ENCODE measurements around the gene NUDCD2.
"Not testable (repeated sequence)": the region's sequence is repeated elsewhere in the genome, so short reads cannot be mapped to it uniquely, and the experiment has no call there.

Gene NUDCD2

DNA sequence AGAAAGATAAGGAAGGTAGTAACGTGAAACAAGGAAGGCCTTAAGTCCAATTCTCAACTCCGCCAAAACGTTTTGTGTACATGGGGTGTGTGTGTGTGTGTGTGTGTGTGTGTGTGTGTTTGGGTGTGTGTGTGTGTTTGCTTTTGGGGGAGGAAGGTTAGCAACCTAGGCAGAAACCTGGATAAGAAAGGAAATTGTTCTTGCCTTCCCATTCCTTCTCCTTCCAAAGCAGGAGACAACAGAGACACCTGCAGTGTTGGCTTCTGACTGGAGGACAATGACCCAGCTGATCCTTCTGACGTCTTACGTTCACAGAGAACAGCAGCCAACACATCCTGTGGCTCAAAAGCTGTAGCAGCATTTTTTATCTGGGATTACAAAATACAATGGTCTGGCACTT is 26.6 kb downstream of the NUDCD2 start:
- DNase-seq, result no peak

DNA sequence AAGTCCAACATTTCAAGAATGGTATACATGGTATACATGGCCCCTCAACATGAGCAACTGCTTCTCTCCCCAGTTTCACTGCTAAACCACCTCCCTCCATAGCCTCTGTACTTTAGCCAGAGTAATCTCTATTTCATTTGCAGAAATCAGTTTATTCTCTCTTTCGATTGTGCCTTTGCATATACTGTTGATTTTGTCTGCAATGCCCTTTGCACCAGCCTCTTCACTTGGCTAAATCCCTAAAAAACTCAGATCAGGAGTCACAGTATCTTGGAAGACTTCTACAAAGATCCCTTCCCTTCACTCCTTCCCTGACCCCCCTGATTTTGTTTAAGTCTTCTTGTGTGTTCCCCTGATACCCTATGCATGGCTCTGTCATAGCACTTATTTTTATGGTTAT is 27.4 kb downstream of the NUDCD2 start:
- DNase-seq, result no peak

DNA sequence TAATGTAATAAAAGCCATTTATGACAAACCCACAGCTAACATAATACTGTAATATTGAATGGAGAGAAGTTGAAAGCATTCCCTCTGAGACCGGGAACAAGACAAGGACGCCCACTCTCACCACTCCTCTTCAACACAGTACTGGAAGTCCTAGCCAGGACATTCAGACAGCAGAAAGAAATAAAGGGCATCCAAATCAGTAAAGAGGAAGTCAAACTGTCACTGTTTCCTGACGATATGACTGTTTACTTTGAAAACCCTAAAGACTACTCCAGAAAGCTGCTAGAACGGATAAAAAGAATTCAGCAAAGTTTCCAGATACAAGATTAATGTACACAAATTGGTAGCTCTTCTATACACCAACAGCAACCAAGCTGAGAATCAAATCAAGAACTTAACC is 33.8 kb downstream of the NUDCD2 start:
- not testable (repeated sequence) for DNase-seq

DNA sequence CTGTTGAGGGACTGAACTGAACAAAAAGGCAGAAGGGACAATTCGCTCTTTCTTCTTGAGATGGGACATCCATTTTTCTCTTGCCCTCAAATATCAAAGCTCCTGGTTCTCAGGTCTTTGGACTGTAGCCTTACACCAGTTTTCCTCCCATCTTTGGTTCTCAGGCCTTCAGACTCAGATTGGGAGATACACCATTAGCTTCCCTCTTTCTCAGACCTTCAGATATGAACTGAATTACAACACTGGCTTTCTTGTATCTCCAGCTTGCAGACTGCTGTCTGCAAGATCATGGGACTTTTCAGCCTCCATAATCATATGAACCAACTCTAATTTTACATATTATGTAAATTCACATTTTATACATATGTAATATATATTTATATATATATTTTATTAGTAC is 35.1 kb downstream of the NUDCD2 start:
- DNase-seq, result no peak

DNA sequence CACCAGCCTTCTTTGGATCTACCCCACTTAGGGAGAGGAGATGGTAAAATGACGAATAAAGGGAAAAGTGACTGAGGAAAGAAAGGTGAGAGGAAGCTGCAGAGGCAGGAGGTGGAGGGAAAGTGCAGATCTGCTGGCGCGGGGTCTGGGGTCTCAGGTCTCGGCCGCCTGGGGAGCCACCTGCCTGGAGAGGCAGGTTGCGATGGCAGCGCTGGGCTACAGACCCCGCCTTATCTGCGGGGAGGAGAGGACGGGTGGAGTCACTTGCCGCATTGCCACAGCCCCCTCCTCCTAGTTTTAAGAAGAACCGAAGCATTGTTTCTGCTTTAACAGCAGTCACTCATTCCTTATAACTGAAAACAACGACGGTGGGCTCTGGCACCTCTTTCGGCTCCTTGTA is 44.2 kb downstream of the NUDCD2 start:
- DNase-seq, result not testable (repeated sequence)

DNA sequence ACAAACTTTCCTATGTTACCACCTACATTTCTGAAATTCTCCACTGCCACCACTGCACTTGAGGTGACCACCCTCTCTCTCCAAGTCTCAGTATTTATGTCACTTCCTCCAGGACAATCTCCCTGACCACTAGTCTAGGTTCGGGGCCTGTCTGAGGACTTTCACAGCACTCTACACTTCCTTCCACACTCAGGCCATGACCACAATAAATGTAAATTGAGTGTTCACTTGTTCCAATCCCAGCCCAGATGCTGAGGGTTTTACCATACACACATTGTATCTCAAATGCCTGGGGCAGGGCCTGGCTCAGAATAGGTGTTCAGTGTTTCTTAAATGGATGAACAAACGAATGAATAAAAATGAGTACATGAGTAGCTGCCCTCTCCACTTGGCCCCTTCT is 49.4 kb downstream of the NUDCD2 start:
- no peak for DNase-seq

DNA sequence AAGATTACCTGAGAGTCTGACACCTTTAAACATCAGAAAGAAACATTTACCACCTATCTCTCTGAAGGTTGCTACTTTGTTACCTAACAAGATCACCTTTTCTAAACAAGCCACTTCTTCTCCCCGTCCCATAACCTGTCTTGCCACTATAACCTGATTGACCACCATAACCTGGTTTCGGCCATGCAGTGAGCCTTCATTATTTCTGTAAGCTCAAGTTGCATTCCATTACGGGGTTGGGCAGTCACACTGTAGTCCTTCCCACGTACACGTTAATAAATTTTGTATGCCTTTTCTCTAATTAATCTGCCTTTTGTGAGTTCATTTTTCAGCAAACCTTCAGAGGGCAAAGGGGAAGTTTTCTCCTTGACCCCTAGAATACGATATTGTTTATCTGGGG is 50.5 kb downstream of the NUDCD2 start:
- no peak for DNase-seq

DNA sequence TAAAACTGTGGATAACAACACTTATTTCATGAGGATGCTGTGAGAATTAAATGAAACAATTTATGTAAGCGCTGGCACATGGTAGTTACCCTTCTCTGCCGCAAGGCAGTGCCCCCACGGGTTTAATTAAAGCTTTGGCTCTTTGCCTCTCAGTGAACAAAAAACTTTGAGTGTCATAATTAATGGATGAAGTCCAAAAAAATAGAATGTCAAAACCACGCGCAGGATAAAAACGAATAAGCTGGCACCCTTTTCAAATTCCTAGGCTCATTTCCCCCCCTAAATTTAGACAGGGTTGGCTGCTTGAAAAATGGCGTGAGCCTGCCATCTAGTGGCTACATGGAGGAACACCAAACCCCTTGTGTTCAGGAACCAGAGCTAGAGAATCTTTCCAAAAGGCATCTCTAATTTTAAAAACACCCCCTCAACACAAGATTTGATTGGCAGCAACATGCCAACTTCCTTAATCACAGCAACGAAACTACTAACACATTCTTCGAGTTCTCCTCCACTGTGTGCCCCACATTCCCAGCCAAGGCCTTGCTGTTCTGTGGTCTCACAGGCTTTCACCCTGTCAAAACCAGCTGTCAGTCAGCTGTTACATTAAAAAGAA is 51.5 kb downstream of the NUDCD2 start:
- DNase-seq, result peak; percentile 55

DNA sequence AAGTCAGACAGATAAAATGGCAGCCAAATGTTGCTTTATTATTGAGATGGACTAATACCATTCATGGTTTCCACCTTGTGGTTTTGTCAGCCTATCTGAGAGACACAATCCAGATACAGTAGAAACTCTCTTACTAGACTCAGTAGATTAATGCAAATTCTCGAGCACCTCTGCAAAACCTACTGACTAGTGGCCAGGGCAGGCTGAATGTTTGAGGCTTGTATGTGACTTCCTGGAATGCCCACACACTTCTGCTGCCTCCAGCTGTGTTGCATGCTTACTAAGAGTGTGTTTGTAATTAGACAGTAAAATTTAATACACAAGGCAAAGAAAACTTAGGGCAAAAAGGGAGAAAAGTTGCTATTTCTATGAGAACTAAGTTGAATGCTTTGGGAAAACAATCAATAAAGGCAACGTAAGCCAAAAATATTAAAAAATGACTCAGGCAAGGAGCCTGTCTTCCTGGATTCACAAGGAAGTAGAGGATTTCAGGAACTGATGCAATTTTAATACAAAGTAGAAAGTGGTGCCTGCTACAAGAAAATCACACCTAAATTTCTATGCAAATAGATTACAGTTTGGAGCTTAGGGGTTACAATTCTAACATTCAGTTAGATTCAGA is 52.8 kb downstream of the NUDCD2 start:
- DNase-seq, result no peak

DNA sequence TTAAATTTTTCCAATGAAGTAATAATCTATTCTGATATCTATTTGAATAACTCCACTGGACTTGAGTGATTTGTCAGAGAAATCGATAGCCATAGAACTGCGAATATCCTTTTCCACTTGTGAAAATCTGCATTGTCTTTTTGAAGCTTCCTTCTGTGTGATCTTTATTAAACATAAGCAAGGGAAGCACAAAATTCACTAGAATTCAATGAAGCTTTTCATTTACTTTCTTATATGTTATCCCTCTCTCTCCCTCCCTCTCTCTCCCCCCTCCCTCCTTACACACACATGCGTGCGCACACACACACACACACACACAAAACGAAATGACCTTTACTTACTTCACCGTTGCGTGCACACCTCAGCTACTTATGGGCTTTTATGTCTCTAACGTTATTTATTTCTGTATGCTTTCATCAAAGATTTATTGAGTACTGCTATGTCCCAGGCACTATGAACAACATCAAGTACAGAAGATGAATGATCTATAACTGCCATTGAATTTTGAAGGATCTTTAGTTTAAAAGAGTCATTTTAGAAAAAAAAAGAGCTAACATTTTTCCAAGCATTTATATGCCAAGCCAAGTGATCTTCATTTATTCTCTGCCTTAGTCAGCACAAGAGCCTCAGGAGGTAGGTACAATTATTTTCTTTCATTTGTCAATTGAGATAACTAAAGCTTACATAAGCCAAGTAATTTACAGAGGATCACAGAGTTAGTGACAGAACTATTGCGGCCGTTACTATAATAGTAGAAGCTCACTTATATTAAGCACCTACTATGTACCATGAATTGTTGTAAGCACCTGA is 55.3 kb downstream of the NUDCD2 start:
- no peak for DNase-seq

DNA sequence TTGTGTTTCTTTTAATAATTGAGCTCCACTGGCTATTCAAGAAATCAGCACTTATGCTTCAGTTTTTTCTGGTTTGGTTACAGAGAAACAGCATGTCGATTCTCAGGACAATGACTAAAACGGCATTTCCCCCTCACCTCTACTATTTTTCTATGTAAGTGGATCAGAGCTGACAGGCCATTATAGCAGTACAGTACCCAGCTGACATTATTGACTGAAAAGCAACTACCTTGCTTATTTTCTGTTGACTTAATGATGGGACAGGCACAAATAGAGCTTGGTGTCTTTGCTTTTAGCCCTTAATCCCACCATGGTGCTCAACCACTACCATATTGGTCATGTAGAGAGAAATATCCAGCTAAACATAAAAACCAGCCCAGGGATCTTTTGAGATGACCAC is 57.9 kb downstream of the NUDCD2 start:
- no peak for DNase-seq

DNA sequence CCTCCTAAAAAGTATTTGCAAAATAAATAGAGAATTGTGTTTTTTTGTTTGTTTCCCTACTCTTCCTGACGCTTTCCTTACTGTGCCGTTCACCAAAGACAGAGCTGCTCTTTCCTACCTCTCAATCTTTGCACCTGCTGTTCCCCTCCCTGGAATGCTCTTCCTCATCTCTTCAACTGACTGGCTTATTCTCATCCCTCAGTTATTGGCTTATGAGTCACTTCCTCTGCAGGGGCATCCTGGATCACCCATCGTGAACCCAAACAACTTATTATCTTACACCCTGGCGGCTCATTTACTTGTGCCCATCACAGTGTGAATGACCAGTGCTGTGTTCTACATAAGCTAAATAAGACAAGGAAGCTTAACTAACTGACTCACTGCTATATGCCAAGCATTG is 58.6 kb downstream of the NUDCD2 start:
- no peak for DNase-seq

DNA sequence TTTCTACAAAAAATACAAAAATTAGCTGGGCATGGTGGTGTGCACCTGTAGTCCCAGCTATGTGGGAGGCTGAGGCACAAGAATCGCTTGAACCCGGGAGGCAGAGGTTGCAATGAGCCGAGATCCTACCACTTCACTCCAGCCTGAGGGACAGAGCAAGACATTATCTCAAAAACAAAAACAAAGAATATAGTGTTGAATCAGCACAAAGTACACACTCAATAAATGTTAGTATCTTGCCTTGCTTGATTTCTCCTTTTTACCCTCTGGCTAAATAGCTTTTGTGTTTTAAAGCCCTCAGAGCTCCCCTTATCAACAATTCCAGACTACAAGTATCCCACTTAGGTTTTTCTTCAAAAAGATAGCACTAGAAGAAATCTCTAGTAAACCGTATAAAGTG is 60.0 kb downstream of the NUDCD2 start:
- DNase-seq, result no peak

DNA sequence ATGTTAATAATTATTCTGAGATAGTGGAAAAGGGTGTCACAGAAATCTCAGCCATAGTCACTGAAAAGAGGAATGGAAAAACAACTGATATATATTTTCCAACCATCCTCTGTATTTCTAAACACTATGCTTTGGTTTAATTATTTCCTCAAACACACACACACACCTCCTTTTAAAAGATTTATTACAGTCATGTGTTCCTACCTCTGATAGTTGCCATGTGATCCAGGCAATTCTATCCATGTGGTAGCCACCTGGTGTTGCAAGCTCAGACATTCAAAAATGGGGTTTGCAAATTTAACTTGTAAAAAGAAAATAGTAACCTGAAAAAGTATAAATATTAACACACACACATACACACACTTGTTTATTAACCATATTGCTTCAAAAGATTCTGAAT is 62.5 kb downstream of the NUDCD2 start:
- no peak for DNase-seq

DNA sequence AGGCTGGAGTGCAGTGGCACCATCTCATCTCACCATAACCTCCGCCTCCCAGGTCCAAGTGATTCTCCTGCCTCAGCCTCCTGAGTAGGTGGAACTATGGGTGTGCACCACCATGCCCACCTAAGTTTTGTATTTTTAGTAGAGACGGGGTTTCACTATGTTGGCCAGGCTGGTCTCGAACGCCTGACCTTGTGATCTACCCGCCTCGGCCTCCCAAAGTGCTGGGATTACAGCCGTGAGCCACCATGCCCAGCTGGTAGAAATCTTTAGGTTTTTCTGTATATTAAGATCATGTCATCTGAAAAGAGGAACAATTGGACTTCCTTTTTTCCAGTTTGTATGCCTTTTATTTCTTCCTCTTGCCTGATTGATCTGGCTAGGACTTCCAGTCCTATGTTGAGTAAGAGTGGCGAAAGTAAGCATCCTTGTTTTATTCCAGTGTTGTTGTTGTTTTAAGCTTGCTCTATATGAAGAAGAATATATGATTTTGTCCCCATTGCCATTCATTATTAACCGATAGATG is 63.0 kb downstream of the NUDCD2 start:
- DNase-seq, result not testable (repeated sequence)

Measured in right kidney (tissue), 1 donor.